ENCODE data around the gene GRK2. TPM values are rescaled to one million over a fixed set of nuclear protein-coding genes. Genes with fewer than 3 reads are reported as not detected.

The GRK2 gene
- total RNA-seq, 1 experiment from 2014 or later: 56.3 TPM

GRCh38 chr11:67310246-67311050 lies 44.2 kb downstream of the GRK2 start:
- TF ChIP-seq CTCF (conservative IDR thresholded peaks at IDR 0.05): no peak
- H3K27ac ChIP-seq (ENCODE audit: insufficient read length, low read depth, low read length): no peak overlapping the region
- H3K27me3 Mint-ChIP-seq (ENCODE audit: low read depth): peaks cover 8% of the 10 kb centered on the region
- H2BK12ac ChIP-seq (ENCODE audit: insufficient read length, low read depth, low read length): no peak overlapping the region
- no peaks in the 10 kb centered on the region for H3K4me1 ChIP-seq (ENCODE audit: insufficient read depth, low read length)
- no peak overlapping the region for H3K27ac Mint-ChIP-seq
- H2BK120ac ChIP-seq (ENCODE audit: low read depth, low read length, poor library complexity, severe bottlenecking): no peak overlapping the region
- no peaks in the 10 kb centered on the region for H3K79me2 ChIP-seq (ENCODE audit: insufficient read depth, low read length)
- no peaks in the 10 kb centered on the region for H4K20me1 ChIP-seq (ENCODE audit: control insufficient read depth, insufficient read depth, insufficient read length)
- no peak for DNase-seq
- no peak overlapping the region for H3K4ac ChIP-seq (ENCODE audit: low read depth, low read length)
- H4K91ac ChIP-seq (ENCODE audit: insufficient read length, low read depth, low read length): no peak overlapping the region
- H2AK5ac ChIP-seq (ENCODE audit: insufficient read length, low read length): no peak overlapping the region
- no peaks in the 10 kb centered on the region for H3K9me3 ChIP-seq (ENCODE audit: control insufficient read depth, low read depth, low read length)
- H3K4me3 Mint-ChIP-seq: no peak overlapping the region
- no peak overlapping the region for H2BK15ac ChIP-seq (ENCODE audit: low read depth, low read length)
- H3T11ph ChIP-seq (ENCODE audit: low read length): no peak overlapping the region
- no peaks in the 10 kb centered on the region for H3K9me3 Mint-ChIP-seq
- H4K8ac ChIP-seq (replicated peaks; ENCODE audit: insufficient read length, low read depth, low read length): no peak overlapping the region
- H3K9ac ChIP-seq (ENCODE audit: extremely low read depth, insufficient read length, low read length): no peak overlapping the region
- no peak overlapping the region for H4K5ac ChIP-seq (ENCODE audit: insufficient read length, low read depth, low read length)
- H3K14ac ChIP-seq (ENCODE audit: insufficient read depth, low read length): no peak overlapping the region
- H2AFZ ChIP-seq (ENCODE audit: low read length): no peak overlapping the region
- H3K18ac ChIP-seq (ENCODE audit: insufficient read length, low read depth, low read length): no peak overlapping the region
- no peaks in the 10 kb centered on the region for H3K79me1 ChIP-seq (ENCODE audit: insufficient read depth, low read depth, low read length, poor library complexity, severe bottlenecking)
- H3K27me3 ChIP-seq (ENCODE audit: insufficient read depth, low read length): no peaks in the 10 kb centered on the region
- no peak overlapping the region for H2BK20ac ChIP-seq (ENCODE audit: low read depth, low read length, poor library complexity, severe bottlenecking)
- no peaks in the 10 kb centered on the region; a peak in 1 of 4 replicates for H3K4me1 Mint-ChIP-seq
- no CpG with 5 or more reads among the region's 19 CpGs for WGBS (ENCODE audit: extremely low coverage, insufficient read length, low lambda C conversion rate)
- H3K4me2 ChIP-seq (ENCODE audit: insufficient read depth, insufficient read length, low read length): no peak overlapping the region
- H3K23me2 ChIP-seq (ENCODE audit: insufficient read length, low read depth, low read length, poor library complexity, severe bottlenecking): no peaks in the 10 kb centered on the region
- H2BK5ac ChIP-seq (ENCODE audit: insufficient read length, low read length): no peak overlapping the region
- H3K36me3 Mint-ChIP-seq (ENCODE audit: insufficient read depth in 1 of 3, low read depth in 3 of 3): peaks cover 0 to 18% (median 8%) of the 10 kb centered on the region in 3 experiments; a peak in 5 of 7 replicates
- no peak overlapping the region for H3K56ac ChIP-seq (ENCODE audit: insufficient read length, low read depth, low read length)
- H3K23ac ChIP-seq (ENCODE audit: insufficient read length, low read depth, low read length): no peak overlapping the region

All from H9 (cell line).